Left lobe of liver (tissue), 2 donors: ENCODE results near the gene ERAL1. TPM values are rescaled to one million over a fixed set of nuclear protein-coding genes. Genes with fewer than 3 reads are reported as not detected.
"Not testable (repeated sequence)": the region's sequence is repeated elsewhere in the genome, so short reads cannot be mapped to it uniquely, and the experiment has no call there.

Experiments
- ATAC-seq: fragments of 200-7000 bp; cut with Tn5 transposase; one replicate; pipeline ENCODE4 v1.9.1; 2020; ENCODE audit warnings: mild to moderate bottlenecking, moderate library complexity
- DNase-seq: peaks from one replicate; pipeline ENCODE4 v3.0.0-alpha.2; 2020; ENCODE audit warnings: low spot score
- total RNA-seq: library from RNA; stranded (reverse); gene quantifications from one replicate; pipeline ENCODE4 v1.2.1, GENCODE V29; 2021
- donor health status: DM: no; HTN: no; CAD: no; lungs with moderate emphysema.
- donor health status: DM: no; HTN: yes; CAD: no.

Gene ERAL1
- total RNA-seq = 25.3 TPM

DNA sequence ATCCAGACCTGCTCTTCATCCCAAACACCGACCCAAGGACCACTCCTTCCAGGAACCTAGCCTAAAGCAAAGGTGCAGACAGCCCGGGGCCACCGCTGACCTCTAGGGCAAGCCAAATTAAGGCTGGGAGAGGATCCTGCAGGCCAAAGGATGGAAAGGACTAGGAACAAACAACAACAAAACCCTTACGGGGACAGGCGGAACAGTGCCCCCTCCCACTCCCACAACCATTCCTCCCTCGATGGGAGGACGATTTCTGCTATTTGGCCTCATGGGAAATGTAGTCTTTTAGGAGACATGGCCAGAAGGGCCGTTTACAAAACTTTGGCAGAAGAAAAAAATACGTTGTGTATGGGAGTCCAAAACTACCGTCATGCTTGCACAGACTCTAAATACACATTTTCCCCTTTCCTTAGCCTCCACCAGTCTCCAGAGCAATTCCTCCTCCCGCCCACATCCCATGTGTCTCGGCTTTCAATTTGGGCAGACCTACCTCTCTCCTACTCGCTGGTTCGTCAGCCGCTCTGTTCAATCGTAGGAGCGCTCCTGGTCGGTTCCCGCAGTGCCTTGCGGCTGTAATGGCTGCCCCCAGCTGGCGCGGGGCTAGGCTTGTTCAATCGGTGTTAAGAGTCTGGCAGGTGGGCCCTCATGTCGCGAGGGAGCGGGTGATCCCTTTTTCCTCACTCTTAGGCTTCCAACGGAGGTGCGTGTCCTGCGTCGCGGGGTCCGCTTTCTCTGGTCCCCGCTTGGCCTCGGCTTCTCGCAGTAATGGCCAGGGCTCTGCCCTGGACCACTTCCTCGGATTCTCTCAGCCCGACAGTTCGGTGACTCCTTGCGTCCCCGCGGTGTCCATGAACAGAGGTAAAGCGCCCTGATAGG lies at the start of gene ERAL1:
ERAL1 (plus strand) TSS at position 560 of the 879 bp plus-strand sequence; CDS start at position 579, 19 bp downstream.
- ATAC-seq = peak; percentile 99
- DNase-seq = peak; percentile 89

DNA sequence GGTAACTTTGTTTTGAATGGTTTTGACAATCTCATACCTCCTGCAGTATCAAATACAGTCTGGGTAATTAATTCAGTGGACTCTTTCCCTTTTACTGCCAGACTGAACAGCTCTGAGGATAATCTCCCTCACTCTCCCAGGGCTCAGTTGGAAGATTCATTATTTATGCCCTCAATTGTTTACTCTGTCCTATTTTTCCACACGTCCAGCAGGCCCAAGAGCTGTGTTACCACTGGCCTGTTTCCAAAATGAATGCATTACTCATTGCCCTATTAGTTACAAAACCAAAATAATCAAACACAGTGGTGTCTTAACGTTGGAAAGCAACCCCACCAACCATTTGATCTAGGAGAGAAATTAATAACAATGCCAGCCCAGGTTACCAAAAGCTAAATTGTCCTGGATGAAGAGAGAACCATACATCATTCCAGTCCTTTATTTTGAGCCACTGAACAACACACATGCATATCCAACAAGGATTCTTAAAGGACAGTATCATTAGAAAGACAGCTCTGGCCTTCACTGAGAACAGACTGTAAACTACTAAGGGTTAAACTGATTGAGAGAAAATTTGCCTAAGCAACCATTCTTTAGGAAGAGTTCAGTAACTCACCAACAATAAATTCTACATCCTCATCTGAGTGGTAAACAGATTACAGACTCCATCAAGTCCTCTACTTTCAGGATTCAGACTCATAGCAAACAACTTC lies 46.7 kb upstream of the ERAL1 start:
- DNase-seq = no peak
- peak; percentile 45 for ATAC-seq

DNA sequence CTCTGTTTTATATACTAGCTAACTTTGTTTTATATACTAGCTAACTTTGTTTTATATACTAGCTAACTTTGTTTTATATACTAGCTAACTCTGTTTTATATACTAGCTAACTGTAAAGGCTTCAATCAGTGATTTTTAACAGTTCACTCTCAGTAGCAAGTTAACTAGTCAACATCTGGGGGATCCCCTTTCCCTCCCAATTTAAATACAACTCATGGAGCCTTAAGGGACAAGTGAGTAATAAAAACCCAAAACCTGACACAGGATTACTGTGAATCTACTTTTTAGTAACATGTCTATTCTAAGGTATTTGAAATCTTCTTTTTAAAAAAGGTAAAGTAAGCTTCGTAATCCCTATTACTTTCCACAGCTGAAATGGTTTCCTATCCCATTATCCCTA lies 44.4 kb upstream of the ERAL1 start:
- DNase-seq = no peak
- no peak for ATAC-seq

GRCh38 chr17:28811651-28812090 lies 43.1 kb upstream of the ERAL1 start:
- ATAC-seq (peak; percentile 19), DNase-seq (no peak)

- ATAC-seq (peak; percentile 98), DNase-seq (peak; percentile 98)
Observed at GRCh38 chr17:28812091-28812747, 42.6 kb upstream of the ERAL1 start.

- DNase-seq = no peak
- peak; percentile 47 for ATAC-seq
Observed at GRCh38 chr17:28812748-28813377, 42.0 kb upstream of the ERAL1 start.

DNA sequence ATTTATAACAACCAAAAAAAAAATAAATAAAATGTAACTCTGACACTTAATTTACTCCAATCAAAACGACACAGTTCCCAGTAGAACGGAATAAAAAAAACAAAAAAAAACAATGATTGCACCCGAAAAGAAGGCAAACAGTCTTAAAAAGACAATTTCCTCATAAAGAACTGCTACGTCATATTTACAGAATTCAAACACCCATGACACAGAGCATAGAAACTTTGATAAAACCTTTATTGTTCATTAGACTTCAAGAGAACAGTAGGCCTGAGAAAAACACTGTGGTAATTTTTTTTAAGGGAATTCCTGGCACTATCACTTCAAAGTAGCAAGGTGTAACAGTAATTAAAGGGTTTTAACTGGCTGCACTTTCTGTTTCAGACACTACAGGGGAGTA lies 38.3 kb upstream of the ERAL1 start:
- ATAC-seq (no peak), DNase-seq (no peak)

GRCh38 chr17:28818819-28819221 lies 36.0 kb upstream of the ERAL1 start:
- no peak for ATAC-seq
- DNase-seq = no peak

GRCh38 chr17:28819582-28819981 lies 35.2 kb upstream of the ERAL1 start:
- DNase-seq (no peak), ATAC-seq (no peak)

GRCh38 chr17:28827672-28828071 lies 27.1 kb upstream of the ERAL1 start:
- ATAC-seq = no peak
- no peak for DNase-seq

DNA sequence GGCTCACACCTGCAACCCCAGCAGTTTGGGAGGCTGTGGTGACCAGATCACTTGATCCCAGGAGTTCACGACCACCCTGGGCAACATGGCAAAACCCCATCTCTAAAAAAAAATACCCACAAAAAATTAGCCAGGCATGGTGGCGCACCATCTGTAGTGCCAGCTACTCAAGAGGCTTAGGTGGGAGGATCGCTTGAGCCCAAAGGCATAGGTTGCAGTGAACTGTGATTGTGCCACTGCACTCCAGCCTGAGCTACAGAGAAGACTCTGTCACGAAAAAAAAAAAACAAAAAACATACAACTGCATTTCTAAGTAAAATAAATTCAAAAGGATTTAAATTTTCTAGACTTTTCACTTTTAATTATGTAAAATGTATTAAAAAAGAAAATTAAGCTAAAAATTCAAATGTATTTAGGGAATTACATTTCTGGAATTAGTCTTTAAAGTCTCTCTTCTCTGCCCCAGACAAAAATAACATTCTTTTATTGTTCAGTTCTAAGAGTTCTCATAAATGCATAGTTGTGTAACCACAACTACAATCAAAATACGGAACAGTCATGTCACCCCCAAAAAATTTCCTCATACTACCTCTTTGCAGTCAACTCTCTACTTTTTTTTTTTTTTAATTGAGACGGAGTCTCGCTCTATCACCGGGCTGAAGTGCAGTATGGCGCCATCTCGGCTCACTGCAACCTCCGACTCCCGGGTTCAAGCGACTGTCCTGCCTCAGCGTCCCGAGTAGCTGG lies 26.3 kb upstream of the ERAL1 start:
- ATAC-seq = no peak
- DNase-seq = peak; percentile 11

DNA sequence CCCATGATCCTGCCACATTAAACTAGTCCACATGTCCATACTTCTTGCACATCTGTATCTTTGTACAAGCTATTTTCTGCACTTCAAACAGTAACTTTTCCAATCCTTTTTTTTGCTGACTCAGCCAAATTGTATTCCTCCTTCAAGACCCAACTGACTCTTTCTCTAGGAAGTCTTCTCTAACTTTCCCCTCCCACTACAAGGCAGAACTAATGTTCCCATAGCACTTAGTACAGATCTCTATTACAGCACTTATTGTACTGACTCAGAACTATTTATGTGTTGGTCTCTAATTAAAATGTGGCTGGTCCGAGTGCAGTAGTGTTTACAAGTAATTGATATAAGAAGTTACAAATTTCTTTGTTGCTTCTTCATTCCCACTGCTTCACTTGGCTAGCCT lies 20.4 kb upstream of the ERAL1 start:
- ATAC-seq (no peak), DNase-seq (no peak)

GRCh38 chr17:28836541-28836940 lies 18.3 kb upstream of the ERAL1 start:
- DNase-seq, ATAC-seq: not testable (repeated sequence)

DNA sequence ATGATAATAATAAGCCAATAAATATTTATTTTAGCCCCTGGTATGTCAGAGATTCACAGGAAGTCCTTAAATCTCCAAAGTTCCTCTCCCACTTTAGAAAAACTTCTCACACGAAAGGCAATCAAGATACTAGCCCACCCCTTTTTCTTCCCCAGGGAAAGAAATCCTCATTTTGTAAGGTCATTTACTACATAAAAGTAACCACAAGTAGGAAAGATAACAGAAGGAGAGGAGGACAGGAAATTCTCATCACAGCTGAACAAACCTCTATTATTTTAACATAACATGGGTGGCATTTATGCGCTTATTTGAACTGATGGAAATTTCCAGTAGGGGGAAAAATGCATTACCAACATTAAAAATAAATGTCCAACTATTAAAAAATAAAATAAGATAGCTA lies 15.6 kb upstream of the ERAL1 start:
- DNase-seq (no peak), ATAC-seq (no peak)

DNA sequence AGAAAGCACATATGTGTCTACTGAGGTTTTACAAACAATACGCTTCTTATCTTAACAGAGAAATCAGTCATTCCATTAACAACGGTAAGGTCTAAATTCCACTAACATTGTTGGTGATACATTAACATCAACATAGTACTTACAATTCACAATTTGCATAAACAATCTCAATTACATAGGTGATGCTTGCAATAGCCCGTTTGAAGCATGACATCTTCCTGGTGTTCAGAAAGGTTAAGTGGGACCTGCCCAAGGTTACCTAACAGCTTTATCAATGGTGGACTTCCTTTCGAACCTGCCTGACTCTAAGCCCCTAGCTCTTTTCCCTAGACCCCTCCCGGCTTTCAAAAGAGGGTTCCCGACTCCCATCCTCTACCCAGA lies 12.9 kb upstream of the ERAL1 start:
- no peak for DNase-seq
- ATAC-seq = peak; percentile 15

GRCh38 chr17:28842282-28843012 lies 12.4 kb upstream of the ERAL1 start, which contains the start of gene FAM222B:
FAM222B (minus strand) TSS chr17:28842790; CDS start chr17:28766667, 76,123 bp downstream.
- DNase-seq (peak; percentile 81), ATAC-seq (peak; percentile 99)

- ATAC-seq = no peak
- no peak for DNase-seq
Observed at GRCh38 chr17:28843816-28844148, 11.0 kb upstream of the ERAL1 start.

- ATAC-seq (no peak), DNase-seq (no peak)
Observed at GRCh38 chr17:28846231-28846630, 8.6 kb upstream of the ERAL1 start.

- not testable (repeated sequence) for ATAC-seq, DNase-seq
Observed at GRCh38 chr17:28846699-28847098, 8.1 kb upstream of the ERAL1 start.

- not testable (repeated sequence) for ATAC-seq, DNase-seq
Observed at GRCh38 chr17:28848667-28849066, 6.1 kb upstream of the ERAL1 start.
